ENCODE results near the gene GDF10. TPM values are rescaled to one million over a fixed set of nuclear protein-coding genes. Genes with fewer than 3 reads are reported as not detected.

The GDF10 gene
- total RNA-seq, 1 donor from 2014 or later: not detected

GRCh38 chr10:47349516-47349915 lies 49.5 kb downstream of the GDF10 start:
- H3K27me3 ChIP-seq (ENCODE audit: control insufficient read depth, insufficient read depth, low read length): peaks cover 5% of the 10 kb centered on the region
- TF ChIP-seq, protein P1, sequence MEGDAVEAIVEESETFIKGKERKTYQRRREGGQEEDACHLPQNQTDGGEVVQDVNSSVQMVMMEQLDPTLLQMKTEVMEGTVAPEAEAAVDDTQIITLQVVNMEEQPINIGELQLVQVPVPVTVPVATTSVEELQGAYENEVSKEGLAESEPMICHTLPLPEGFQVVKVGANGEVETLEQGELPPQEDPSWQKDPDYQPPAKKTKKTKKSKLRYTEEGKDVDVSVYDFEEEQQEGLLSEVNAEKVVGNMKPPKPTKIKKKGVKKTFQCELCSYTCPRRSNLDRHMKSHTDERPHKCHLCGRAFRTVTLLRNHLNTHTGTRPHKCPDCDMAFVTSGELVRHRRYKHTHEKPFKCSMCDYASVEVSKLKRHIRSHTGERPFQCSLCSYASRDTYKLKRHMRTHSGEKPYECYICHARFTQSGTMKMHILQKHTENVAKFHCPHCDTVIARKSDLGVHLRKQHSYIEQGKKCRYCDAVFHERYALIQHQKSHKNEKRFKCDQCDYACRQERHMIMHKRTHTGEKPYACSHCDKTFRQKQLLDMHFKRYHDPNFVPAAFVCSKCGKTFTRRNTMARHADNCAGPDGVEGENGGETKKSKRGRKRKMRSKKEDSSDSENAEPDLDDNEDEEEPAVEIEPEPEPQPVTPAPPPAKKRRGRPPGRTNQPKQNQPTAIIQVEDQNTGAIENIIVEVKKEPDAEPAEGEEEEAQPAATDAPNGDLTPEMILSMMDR (IDR thresholded peaks at IDR 0.05; ENCODE audit: insufficient read depth, low read length, severe bottlenecking): no peak
- DNase-seq (ENCODE audit: low read depth) (no peak), FAIRE-seq (no peak)
- H3K4me3 ChIP-seq (ENCODE audit: low read depth, low read length): no peak overlapping the region
- H3K36me3 ChIP-seq (ENCODE audit: control insufficient read depth, insufficient read depth, low read length): no peaks in the 10 kb centered on the region

GRCh38 chr10:47349941-47350371 lies 50.0 kb downstream of the GDF10 start:
- TF ChIP-seq, protein P1 (IDR thresholded peaks at IDR 0.05; ENCODE audit: insufficient read depth, low read length, severe bottlenecking): no peak
- H3K27me3 ChIP-seq (ENCODE audit: control insufficient read depth, insufficient read depth, low read length): peaks cover 4% of the 10 kb centered on the region
- H3K4me3 ChIP-seq (ENCODE audit: low read depth, low read length): no peak overlapping the region
- DNase-seq (ENCODE audit: low read depth) (no peak), FAIRE-seq (no peak)
- H3K36me3 ChIP-seq (ENCODE audit: control insufficient read depth, insufficient read depth, low read length): no peaks in the 10 kb centered on the region

GRCh38 chr10:47350671-47351640 lies 51.0 kb downstream of the GDF10 start:
- FAIRE-seq (no peak), DNase-seq (ENCODE audit: low read depth) (no peak)
- H3K4me3 ChIP-seq (ENCODE audit: low read depth, low read length): no peak overlapping the region
- H3K36me3 ChIP-seq (ENCODE audit: control insufficient read depth, insufficient read depth, low read length): no peaks in the 10 kb centered on the region
- peaks cover 3% of the 10 kb centered on the region for H3K27me3 ChIP-seq (ENCODE audit: control insufficient read depth, insufficient read depth, low read length)
- TF ChIP-seq, protein P1 (IDR thresholded peaks at IDR 0.05; ENCODE audit: insufficient read depth, low read length, severe bottlenecking): no peak

GRCh38 chr10:47351899-47352815 lies 52.2 kb downstream of the GDF10 start:
- no peak for DNase-seq (ENCODE audit: low read depth)
- H3K4me3 ChIP-seq (ENCODE audit: low read depth, low read length): no peak overlapping the region
- no peaks in the 10 kb centered on the region for H3K36me3 ChIP-seq (ENCODE audit: control insufficient read depth, insufficient read depth, low read length)
- TF ChIP-seq, protein P1 (IDR thresholded peaks at IDR 0.05; ENCODE audit: insufficient read depth, low read length, severe bottlenecking): no peak
- H3K27me3 ChIP-seq (ENCODE audit: control insufficient read depth, insufficient read depth, low read length): peaks cover 3% of the 10 kb centered on the region
- FAIRE-seq: no peak

- DNase-seq (ENCODE audit: low read depth): no peak
- no peak for FAIRE-seq
Observed at GRCh38 chr10:47353351-47353750, 53.4 kb downstream of the GDF10 start.

More at GRCh38 chr10:47353351-47353750, 53.4 kb downstream of the GDF10 start:
- Histone ChIP-seq H3K4me3 (ENCODE audit: low read depth, low read length) (no peak overlapping the region), H3K36me3 (ENCODE audit: control insufficient read depth, insufficient read depth, low read length) (no peaks in the 10 kb centered on the region), H3K27me3 (ENCODE audit: control insufficient read depth, insufficient read depth, low read length) (peaks cover 3% of the 10 kb centered on the region)
- TF ChIP-seq, protein P1 (IDR thresholded peaks at IDR 0.05; ENCODE audit: insufficient read depth, low read length, severe bottlenecking): no peak
